Esophagus (tissue), 2 donors: Measurements from ENCODE around the gene PPP2R5C. TPM values are rescaled to one million over a fixed set of nuclear protein-coding genes. Genes with fewer than 3 reads are reported as not detected.

Experiments used
- H3K27ac ChIP-seq, 2 donors: one replicate each; pipeline ENCODE4 v1.5.1; 2013; ENCODE audit warnings: low read depth in 2 of 2, mild to moderate bottlenecking in 2 of 2, inconsistent platforms in 1 of 2, low read length in 1 of 2, moderate library complexity in 1 of 2
- H3K27me3 ChIP-seq, 2 donors: one replicate each; pipeline ENCODE4 v1.6.1; 2013; ENCODE audit warnings: low read length in 2 of 2, control low read depth in 1 of 2, mild to moderate bottlenecking in 1 of 2; ENCODE audit not compliant: insufficient read depth in 2 of 2, control insufficient read depth in 1 of 2
- H3K36me3 ChIP-seq, 2 donors: one replicate each; pipeline ENCODE4 v1.6.1; 2013; ENCODE audit warnings: low read length in 1 of 2; ENCODE audit not compliant: control insufficient read depth in 2 of 2, insufficient read depth in 2 of 2
- H3K4me1 ChIP-seq, 2 donors: one replicate each; pipeline ENCODE4 v1.6.1; 2013; ENCODE audit warnings: low read length in 1 of 2; ENCODE audit not compliant: control insufficient read depth in 2 of 2, insufficient read depth in 2 of 2
- H3K4me3 ChIP-seq, 2 donors: one replicate each; pipeline ENCODE4 v1.5.1; 2013; ENCODE audit warnings: low read length in 2 of 2, mild to moderate bottlenecking in 2 of 2, low read depth in 1 of 2, moderate library complexity in 1 of 2
- H3K9me3 ChIP-seq, 2 donors: one replicate each; pipeline ENCODE4 v1.6.1; 2013; ENCODE audit warnings: mild to moderate bottlenecking in 2 of 2, low read depth in 1 of 2, low read length in 1 of 2, moderate library complexity in 1 of 2; ENCODE audit not compliant: control insufficient read depth in 2 of 2, insufficient read depth in 1 of 2
- WGBS, 2 donors: extraction: QIAGEN DNeasy Blood & Tissue Kit; methylation state at CpG; one replicate each; pipeline ENCODE4 v1.1.7; 2013; 5-methylcytosine and 5-hydroxymethylcytosine counted together
- polyA plus RNA-seq, 2 donors: library from polyadenylated mRNA; stranded (reverse); fragments of 200-250 nt; gene quantifications; one replicate each; pipeline ENCODE4 v1.2.3, GENCODE V29; 2013
- donor health status: healthy with polysubstance abuse.
- donor health status: Bipolar disorder and iron deficiency.

The PPP2R5C gene
- polyA plus RNA-seq, 2 donors: 64.8 to 87.3 TPM

GRCh38 chr14:101733211-101733610, 28.3 kb upstream of the PPP2R5C start:
- H3K27me3 ChIP-seq: no peaks in the 10 kb centered on the region
- 94 to 97% methylated on average over 4 of the region's 4 CpGs for WGBS, 2 donors
- H3K36me3 ChIP-seq: no peaks in the 10 kb centered on the region
- H3K9me3 ChIP-seq: peaks cover 0 to 3% of the 10 kb centered on the region in 2 donors
- H3K4me3 ChIP-seq: no peak overlapping the region
- peaks cover 0 to 5% of the 10 kb centered on the region in 2 donors for H3K4me1 ChIP-seq
- no peak overlapping the region for H3K27ac ChIP-seq

- no peak overlapping the region for H3K27ac ChIP-seq
- peaks cover 0 to 5% of the 10 kb centered on the region in 2 donors for H3K4me1 ChIP-seq
- no peaks in the 10 kb centered on the region for H3K27me3 ChIP-seq
- H3K4me3 ChIP-seq: no peak overlapping the region
- H3K36me3 ChIP-seq: no peaks in the 10 kb centered on the region
- peaks cover 0 to 3% of the 10 kb centered on the region in 2 donors for H3K9me3 ChIP-seq
- WGBS, 2 donors: 91 to 94% methylated on average over 16 of the region's 16 CpGs
These were observed 27.2 kb upstream of the PPP2R5C start for GRCh38 chr14:101734246-101734847.

GRCh38 chr14:101735453-101735852, 26.1 kb upstream of the PPP2R5C start:
- no peaks in the 10 kb centered on the region for H3K27me3 ChIP-seq
- H3K36me3 ChIP-seq: no peaks in the 10 kb centered on the region
- H3K27ac ChIP-seq: no peak overlapping the region
- H3K4me1 ChIP-seq: peaks cover 0 to 5% of the 10 kb centered on the region in 2 donors
- no peak overlapping the region for H3K4me3 ChIP-seq
- WGBS, 2 donors: 87% methylated on average over 7 of the region's 7 CpGs
- H3K9me3 ChIP-seq: peaks cover 0 to 3% of the 10 kb centered on the region in 2 donors

DNA sequence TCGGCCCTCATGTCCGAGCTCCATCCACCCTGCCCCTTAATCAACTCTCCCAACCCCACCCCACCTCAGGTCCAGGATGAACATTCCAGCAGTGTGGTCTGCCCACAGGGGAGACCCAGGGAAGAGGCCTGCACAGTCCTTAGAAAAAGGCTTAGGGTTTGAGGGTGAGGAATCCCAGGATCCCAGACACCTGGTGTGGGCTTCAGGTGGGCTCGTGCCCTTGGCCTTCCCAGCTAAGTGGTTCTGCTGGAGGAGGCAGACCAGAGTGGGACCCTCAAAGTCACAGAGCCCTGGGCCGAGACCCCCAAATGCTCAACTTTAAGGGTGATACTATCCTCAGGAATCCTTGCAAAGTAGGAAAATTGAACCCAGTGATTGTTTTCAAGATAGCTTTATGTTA, 25.4 kb upstream of the PPP2R5C start:
- Histone ChIP-seq H3K36me3 (no peaks in the 10 kb centered on the region), H3K27me3 (no peaks in the 10 kb centered on the region), H3K9me3 (peaks cover 0 to 8% of the 10 kb centered on the region in 2 donors), H3K27ac (no peak overlapping the region), H3K4me3 (no peak overlapping the region), H3K4me1 (peaks cover 0 to 5% of the 10 kb centered on the region in 2 donors)
- WGBS, 2 donors: 81 to 87% methylated on average over 4 of the region's 4 CpGs

- 87 to 91% methylated on average over 8 of the region's 8 CpGs for WGBS, 2 donors
- Histone ChIP-seq H3K4me3 (no peak overlapping the region), H3K27me3 (no peaks in the 10 kb centered on the region), H3K9me3 (peaks cover 0 to 10% of the 10 kb centered on the region in 2 donors), H3K4me1 (peaks cover 0 to 2% of the 10 kb centered on the region in 2 donors), H3K27ac (no peak overlapping the region), H3K36me3 (no peaks in the 10 kb centered on the region)
These were observed 24.9 kb upstream of the PPP2R5C start for GRCh38 chr14:101736585-101736984.

DNA sequence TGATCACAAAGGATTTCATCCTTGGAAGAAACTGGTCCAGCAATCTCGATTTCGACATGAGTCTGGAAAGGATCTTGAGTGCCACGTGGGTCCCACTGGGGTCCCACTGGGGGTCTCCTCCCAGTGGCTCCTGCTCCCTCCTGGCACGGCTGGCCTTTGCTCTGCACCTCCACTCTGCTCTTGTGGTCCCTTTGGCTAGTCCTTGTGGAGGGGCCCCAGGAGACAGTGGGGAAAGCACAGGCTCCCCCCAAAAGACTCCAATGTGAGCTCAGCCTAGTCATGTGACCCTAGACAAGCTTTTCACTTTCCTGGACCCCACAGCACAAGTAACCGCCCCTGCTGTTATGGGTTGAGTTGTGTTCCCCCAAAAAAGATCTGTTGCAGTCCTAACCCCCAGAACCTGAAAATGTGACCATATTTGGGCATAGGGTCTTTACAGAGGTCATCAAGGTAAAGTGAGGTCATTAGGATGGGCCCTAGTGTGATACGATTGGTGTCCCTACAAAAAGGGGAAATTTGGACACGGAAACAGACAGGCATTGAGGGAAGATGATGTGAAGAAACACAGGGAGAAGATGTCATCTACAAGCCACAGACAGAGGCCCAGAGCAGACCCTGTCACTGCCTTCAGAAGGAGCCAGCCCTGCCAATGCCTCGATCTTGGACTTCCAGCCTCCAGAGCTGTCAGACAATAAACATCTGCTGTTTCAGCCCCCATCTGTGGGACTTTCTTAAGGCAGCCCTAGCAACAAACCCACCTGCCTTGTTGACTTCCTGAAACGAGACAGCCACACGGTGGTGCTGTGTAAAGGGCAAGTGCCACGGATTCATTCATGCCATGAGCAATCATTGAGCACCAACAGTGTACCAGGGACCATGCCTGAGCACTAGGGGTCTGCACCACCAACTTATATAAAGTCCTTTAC, 23.8 kb upstream of the PPP2R5C start:
- H3K9me3 ChIP-seq: peaks cover 0 to 10% of the 10 kb centered on the region in 2 donors
- no peak overlapping the region for H3K27ac ChIP-seq
- no peaks in the 10 kb centered on the region for H3K27me3 ChIP-seq
- no peaks in the 10 kb centered on the region for H3K4me1 ChIP-seq
- WGBS, 2 donors: 72 to 77% methylated on average over 11 of the region's 11 CpGs
- H3K4me3 ChIP-seq: no peak overlapping the region
- no peaks in the 10 kb centered on the region for H3K36me3 ChIP-seq

- 53 to 57% methylated on average over 3 of the region's 3 CpGs for WGBS, 2 donors
- Histone ChIP-seq H3K4me1 (no peaks in the 10 kb centered on the region), H3K36me3 (no peaks in the 10 kb centered on the region), H3K4me3 (no peak overlapping the region), H3K27ac (no peak overlapping the region), H3K9me3 (peaks cover 0 to 7% of the 10 kb centered on the region in 2 donors), H3K27me3 (no peaks in the 10 kb centered on the region)
These were observed 22.7 kb upstream of the PPP2R5C start for GRCh38 chr14:101738703-101739320.

GRCh38 chr14:101739446-101740141, 21.9 kb upstream of the PPP2R5C start:
- no peak overlapping the region for H3K4me3 ChIP-seq
- WGBS, 2 donors: 77 to 80% methylated on average over 8 of the region's 8 CpGs
- no peak overlapping the region for H3K27ac ChIP-seq
- H3K9me3 ChIP-seq: peaks cover 0 to 7% of the 10 kb centered on the region in 2 donors
- no peaks in the 10 kb centered on the region for H3K36me3 ChIP-seq
- H3K27me3 ChIP-seq: no peaks in the 10 kb centered on the region
- no peaks in the 10 kb centered on the region for H3K4me1 ChIP-seq

GRCh38 chr14:101740981-101741380, 20.5 kb upstream of the PPP2R5C start:
- Histone ChIP-seq H3K4me3 (no peak overlapping the region), H3K27me3 (no peaks in the 10 kb centered on the region), H3K36me3 (no peaks in the 10 kb centered on the region), H3K27ac (no peak overlapping the region), H3K9me3 (peaks cover 0 to 7% of the 10 kb centered on the region in 2 donors), H3K4me1 (no peaks in the 10 kb centered on the region)
- 88 to 94% methylated on average over 3 of the region's 3 CpGs for WGBS, 2 donors
